Measurements from ENCODE around the gene SEBOX.

SEBOX gene

DNA sequence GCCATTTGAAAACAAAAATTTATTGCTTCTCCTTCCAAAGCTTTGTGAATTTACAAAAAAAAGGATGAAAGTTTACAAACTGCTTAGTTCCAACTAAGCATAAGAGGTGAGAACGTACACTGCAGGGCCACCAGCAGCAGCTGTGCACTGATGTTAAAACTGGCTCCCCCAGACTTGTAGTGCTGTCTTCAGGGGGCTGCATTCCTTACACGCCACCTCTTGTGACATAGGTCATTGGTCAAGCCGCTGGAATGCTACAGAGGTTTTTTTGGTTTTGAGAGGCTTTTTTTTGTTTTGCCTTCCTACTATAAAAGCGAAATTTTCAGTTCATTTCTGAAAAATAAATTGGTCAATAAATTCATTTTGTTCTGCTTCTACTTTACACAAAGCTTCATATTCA, 36.7 kb downstream of the SEBOX start:
- TF ChIP-seq TEAD4 (IDR thresholded peaks at IDR 0.05), result no peak
- no peak for TF ChIP-seq ZBTB7A (IDR thresholded peaks at IDR 0.05; ENCODE audit: low read depth)
- no peak for TF ChIP-seq EGR1 (IDR thresholded peaks at IDR 0.05)
- TF ChIP-seq TCF12 (IDR thresholded peaks at IDR 0.05; ENCODE audit: low read depth), result no peak
- TF ChIP-seq FOXM1 (IDR thresholded peaks at IDR 0.05; ENCODE audit: borderline replicate concordance, low read depth), result no peak
- TF ChIP-seq CREB1 (IDR thresholded peaks at IDR 0.05; ENCODE audit: low read depth), result no peak
- TF ChIP-seq NFIC (IDR thresholded peaks at IDR 0.05), result no peak
- TF ChIP-seq, protein P1, sequence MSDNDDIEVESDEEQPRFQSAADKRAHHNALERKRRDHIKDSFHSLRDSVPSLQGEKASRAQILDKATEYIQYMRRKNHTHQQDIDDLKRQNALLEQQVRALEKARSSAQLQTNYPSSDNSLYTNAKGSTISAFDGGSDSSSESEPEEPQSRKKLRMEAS (IDR thresholded peaks at IDR 0.05), result no peak
- no peak for TF ChIP-seq EP300 (IDR thresholded peaks at IDR 0.05; ENCODE audit: borderline replicate concordance)
- TF ChIP-seq, protein P2, sequence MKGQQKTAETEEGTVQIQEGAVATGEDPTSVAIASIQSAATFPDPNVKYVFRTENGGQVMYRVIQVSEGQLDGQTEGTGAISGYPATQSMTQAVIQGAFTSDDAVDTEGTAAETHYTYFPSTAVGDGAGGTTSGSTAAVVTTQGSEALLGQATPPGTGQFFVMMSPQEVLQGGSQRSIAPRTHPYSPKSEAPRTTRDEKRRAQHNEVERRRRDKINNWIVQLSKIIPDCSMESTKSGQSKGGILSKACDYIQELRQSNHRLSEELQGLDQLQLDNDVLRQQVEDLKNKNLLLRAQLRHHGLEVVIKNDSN (IDR thresholded peaks at IDR 0.05), result no peak
- TF ChIP-seq, protein P3, sequence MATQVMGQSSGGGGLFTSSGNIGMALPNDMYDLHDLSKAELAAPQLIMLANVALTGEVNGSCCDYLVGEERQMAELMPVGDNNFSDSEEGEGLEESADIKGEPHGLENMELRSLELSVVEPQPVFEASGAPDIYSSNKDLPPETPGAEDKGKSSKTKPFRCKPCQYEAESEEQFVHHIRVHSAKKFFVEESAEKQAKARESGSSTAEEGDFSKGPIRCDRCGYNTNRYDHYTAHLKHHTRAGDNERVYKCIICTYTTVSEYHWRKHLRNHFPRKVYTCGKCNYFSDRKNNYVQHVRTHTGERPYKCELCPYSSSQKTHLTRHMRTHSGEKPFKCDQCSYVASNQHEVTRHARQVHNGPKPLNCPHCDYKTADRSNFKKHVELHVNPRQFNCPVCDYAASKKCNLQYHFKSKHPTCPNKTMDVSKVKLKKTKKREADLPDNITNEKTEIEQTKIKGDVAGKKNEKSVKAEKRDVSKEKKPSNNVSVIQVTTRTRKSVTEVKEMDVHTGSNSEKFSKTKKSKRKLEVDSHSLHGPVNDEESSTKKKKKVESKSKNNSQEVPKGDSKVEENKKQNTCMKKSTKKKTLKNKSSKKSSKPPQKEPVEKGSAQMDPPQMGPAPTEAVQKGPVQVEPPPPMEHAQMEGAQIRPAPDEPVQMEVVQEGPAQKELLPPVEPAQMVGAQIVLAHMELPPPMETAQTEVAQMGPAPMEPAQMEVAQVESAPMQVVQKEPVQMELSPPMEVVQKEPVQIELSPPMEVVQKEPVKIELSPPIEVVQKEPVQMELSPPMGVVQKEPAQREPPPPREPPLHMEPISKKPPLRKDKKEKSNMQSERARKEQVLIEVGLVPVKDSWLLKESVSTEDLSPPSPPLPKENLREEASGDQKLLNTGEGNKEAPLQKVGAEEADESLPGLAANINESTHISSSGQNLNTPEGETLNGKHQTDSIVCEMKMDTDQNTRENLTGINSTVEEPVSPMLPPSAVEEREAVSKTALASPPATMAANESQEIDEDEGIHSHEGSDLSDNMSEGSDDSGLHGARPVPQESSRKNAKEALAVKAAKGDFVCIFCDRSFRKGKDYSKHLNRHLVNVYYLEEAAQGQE (IDR thresholded peaks at IDR 0.05; ENCODE audit: low read depth), result no peak
- no peak for TF ChIP-seq CEBPB (IDR thresholded peaks at IDR 0.05)
- no peak for TF ChIP-seq RAD21 (IDR thresholded peaks at IDR 0.05; ENCODE audit: low read depth)
- TF ChIP-seq YY1 (IDR thresholded peaks at IDR 0.05; ENCODE audit: low read depth), result no peak
- no peak for TF ChIP-seq TAF1 (IDR thresholded peaks at IDR 0.05; ENCODE audit: low read depth)

DNA sequence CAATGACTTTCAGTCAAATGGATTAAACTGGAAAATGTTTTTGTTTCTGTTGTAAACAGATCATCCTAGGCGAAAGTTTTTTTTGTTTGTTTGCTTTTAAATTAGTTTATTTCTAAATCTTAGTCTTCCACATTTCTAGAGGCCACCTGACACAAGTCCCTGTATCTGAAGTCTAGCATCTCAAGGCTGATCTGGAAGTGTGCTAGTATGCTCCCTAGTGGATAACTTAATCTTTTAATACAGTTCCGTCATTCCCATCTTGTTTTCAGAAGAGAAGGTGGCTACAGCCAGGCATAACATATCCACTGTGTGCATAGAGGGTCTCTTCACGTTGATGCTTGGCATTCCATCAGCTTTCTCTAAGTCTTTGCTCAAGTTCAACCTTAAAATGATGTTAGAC, 37.3 kb downstream of the SEBOX start:
- no peak for TF ChIP-seq EGR1 (IDR thresholded peaks at IDR 0.05)
- TF ChIP-seq, protein P1 (IDR thresholded peaks at IDR 0.05), result no peak
- no peak for TF ChIP-seq TAF1 (IDR thresholded peaks at IDR 0.05; ENCODE audit: low read depth)
- TF ChIP-seq, protein P3 (IDR thresholded peaks at IDR 0.05; ENCODE audit: low read depth), result no peak
- TF ChIP-seq, protein P2 (IDR thresholded peaks at IDR 0.05), result no peak
- TF ChIP-seq ZBTB7A (IDR thresholded peaks at IDR 0.05; ENCODE audit: low read depth), result no peak
- TF ChIP-seq CEBPB (IDR thresholded peaks at IDR 0.05), result no peak
- TF ChIP-seq TCF12 (IDR thresholded peaks at IDR 0.05; ENCODE audit: low read depth), result no peak
- TF ChIP-seq EP300 (IDR thresholded peaks at IDR 0.05; ENCODE audit: borderline replicate concordance), result no peak
- TF ChIP-seq CREB1 (IDR thresholded peaks at IDR 0.05; ENCODE audit: low read depth), result no peak
- TF ChIP-seq TEAD4 (IDR thresholded peaks at IDR 0.05), result no peak
- no peak for TF ChIP-seq FOXM1 (IDR thresholded peaks at IDR 0.05; ENCODE audit: borderline replicate concordance, low read depth)
- TF ChIP-seq NFIC (IDR thresholded peaks at IDR 0.05), result no peak
- TF ChIP-seq YY1 (IDR thresholded peaks at IDR 0.05; ENCODE audit: low read depth), result no peak
- no peak for TF ChIP-seq RAD21 (IDR thresholded peaks at IDR 0.05; ENCODE audit: low read depth)

DNA sequence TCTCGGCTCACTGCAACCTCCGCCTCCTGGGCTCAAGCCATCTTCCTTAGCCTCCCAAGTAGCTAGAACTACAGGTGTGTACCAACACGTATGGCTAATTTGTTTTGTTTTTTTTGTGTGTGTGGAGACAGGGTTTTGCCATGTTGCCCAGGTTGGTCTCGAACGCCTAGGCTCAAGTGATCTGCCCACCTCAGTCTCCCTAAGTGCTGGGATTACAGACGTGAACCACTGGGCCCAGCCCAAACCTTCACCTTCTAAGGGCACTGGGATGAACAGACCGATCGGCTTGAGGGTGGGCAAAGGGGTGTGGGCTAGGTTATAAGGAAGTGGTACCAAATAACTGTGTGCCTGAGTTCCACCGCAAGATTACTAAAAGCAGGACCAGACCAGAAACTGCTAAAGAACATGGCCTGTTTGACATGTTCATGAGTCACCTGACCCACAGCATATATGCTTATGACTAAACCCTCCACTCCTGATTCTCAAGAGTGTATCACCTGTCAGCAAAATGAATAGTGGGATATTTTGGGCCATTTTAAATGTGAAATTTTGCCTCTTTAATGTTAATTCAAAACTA, 37.9 kb downstream of the SEBOX start:
- no peak for TF ChIP-seq CREB1 (IDR thresholded peaks at IDR 0.05; ENCODE audit: low read depth)
- TF ChIP-seq CEBPB (IDR thresholded peaks at IDR 0.05), result no peak
- TF ChIP-seq FOXM1 (IDR thresholded peaks at IDR 0.05; ENCODE audit: borderline replicate concordance, low read depth), result no peak
- TF ChIP-seq, protein P2 (IDR thresholded peaks at IDR 0.05), result no peak
- TF ChIP-seq, protein P3 (IDR thresholded peaks at IDR 0.05; ENCODE audit: low read depth), result no peak
- no peak for TF ChIP-seq EGR1 (IDR thresholded peaks at IDR 0.05)
- TF ChIP-seq, protein P1 (IDR thresholded peaks at IDR 0.05), result no peak
- no peak for TF ChIP-seq NFIC (IDR thresholded peaks at IDR 0.05)
- TF ChIP-seq TCF12 (IDR thresholded peaks at IDR 0.05; ENCODE audit: low read depth), result no peak
- no peak for TF ChIP-seq TEAD4 (IDR thresholded peaks at IDR 0.05)
- TF ChIP-seq YY1 (IDR thresholded peaks at IDR 0.05; ENCODE audit: low read depth), result no peak
- TF ChIP-seq TAF1 (IDR thresholded peaks at IDR 0.05; ENCODE audit: low read depth), result no peak
- TF ChIP-seq EP300 (IDR thresholded peaks at IDR 0.05; ENCODE audit: borderline replicate concordance), result no peak
- no peak for TF ChIP-seq RAD21 (IDR thresholded peaks at IDR 0.05; ENCODE audit: low read depth)
- TF ChIP-seq ZBTB7A (IDR thresholded peaks at IDR 0.05; ENCODE audit: low read depth), result no peak
